HEK293T (cell line): ENCODE results near the gene GHRL.

Experiments
- BHLHE40 ChIP-seq: fragments of 450-650 bp; IDR thresholded peaks from 2 replicates; pipeline ENCODE4 v1.6.1; 2016; ENCODE audit warnings: mild to moderate bottlenecking, moderate library complexity, borderline replicate concordance
- CTBP1 ChIP-seq: fragments of 450-650 bp; IDR thresholded peaks from 2 replicates; pipeline ENCODE4 v1.6.1; 2016; ENCODE audit warnings: borderline replicate concordance
- FOXA1 ChIP-seq: fragments of 450-650 bp; IDR thresholded peaks from 2 replicates; pipeline ENCODE4 v1.6.1; 2016; ENCODE audit warnings: mild to moderate bottlenecking
- FOXM1 ChIP-seq: fragments of 450-650 bp; IDR thresholded peaks from 2 replicates; pipeline ENCODE4 v1.6.1; 2017; ENCODE audit warnings: mild to moderate bottlenecking, borderline replicate concordance
- SP1 ChIP-seq: fragments of 450-650 bp; IDR thresholded peaks from 2 replicates; pipeline ENCODE4 v1.6.1; 2017
- SUZ12 ChIP-seq: fragments of 450-650 bp; IDR thresholded peaks from 2 replicates; pipeline ENCODE4 v1.6.1; 2016; ENCODE audit warnings: mild to moderate bottlenecking
- TARDBP ChIP-seq: fragments of 450-650 bp; IDR thresholded peaks from 2 replicates; pipeline ENCODE4 v1.6.1; 2016

DNA sequence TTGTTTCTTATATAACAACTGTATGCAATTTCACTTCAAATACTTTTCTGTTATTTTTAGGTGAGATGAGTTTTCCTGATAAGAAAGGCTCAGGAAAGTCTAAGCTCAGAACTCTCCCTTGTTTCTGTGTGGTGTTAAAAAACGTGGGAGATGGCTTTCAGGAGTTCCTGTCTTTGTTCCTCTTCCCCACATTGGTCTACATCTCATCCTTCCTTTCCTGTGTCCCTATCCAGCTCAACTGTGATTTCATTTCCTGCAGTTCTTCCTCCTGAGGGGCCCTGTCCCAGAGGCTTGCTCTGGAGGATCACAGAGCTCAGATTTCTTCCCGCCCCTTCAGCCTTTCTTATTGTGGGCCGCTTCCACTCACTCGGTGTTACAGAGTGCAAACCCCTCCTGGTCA, 17.0 kb upstream of the GHRL start:
- TF ChIP-seq TARDBP (no peak), SP1 (no peak), FOXM1 (no peak), BHLHE40 (no peak), FOXA1 (no peak), CTBP1 (no peak), SUZ12 (no peak)
